Kidney capillary endothelial cell (primary cell): ENCODE data around the gene TMEM63A.

Experiments used
- DNase-seq: peaks from one replicate; pipeline ENCODE4 v3.0.0-alpha.2; 2018; ENCODE audit warnings: low spot score

Gene TMEM63A

DNA sequence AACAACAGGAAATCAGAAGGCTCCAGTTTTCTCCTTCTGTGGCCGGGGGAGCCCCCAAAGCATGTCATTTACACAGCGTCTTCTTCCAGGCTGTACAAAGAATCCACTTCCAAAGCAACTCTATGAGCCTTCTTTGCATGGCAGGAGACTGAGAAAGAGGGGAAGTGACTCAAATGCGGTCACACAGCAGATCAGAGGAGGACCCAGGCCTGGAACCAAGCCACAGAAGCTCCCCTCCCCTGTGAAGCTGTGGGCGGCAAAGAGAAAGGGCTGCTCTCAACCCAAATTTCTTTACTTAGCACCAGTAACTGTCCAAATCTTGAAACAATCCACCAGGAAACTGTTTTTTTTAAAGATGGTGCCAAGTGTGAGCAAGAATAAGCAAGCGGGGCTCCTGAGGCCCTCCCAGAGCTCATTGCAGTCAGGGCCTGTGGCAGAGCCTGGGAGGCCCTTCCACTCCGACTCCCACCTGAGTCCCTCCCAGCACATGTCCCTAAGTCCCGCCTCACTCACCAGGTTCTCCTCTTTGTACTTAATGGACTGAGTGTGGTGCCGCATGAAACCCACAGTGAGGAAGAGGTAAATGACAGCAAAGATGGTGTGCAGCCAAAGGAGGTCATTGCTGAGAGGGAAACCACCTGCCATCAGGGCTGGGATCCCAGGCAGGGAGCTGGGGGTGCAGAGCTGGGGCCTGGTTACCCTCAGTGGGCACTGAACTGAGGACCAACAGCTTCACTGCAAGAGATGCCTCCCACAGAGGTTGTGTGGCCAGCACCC is 15.9 kb downstream of the TMEM63A start:
- peak; percentile 76 for DNase-seq

DNA sequence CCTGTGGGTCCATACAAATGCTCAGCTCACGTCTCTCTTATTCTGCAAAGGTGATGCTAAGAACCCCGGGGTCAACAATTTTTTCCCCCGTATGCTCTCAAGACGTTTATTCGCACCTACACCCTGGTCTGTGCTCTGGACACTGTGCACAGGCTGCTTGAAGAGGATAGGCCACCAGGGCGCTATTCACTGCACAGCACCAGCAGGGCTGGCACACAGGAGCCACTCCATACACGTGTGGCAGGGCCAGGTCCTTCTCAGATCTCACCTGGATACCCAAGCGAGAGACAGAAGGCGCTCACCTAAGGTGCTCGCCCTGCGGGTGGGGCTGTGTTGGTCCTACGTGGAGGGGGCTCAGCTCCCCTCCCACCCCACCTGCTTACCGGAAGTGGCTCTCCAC is 16.7 kb downstream of the TMEM63A start:
- no peak for DNase-seq

- no peak for DNase-seq
Measured at GRCh38 chr1:225863167-225863566, 19.0 kb downstream of the TMEM63A start.

- no peak for DNase-seq
Measured at GRCh38 chr1:225862581-225862950, 19.6 kb downstream of the TMEM63A start.

DNA sequence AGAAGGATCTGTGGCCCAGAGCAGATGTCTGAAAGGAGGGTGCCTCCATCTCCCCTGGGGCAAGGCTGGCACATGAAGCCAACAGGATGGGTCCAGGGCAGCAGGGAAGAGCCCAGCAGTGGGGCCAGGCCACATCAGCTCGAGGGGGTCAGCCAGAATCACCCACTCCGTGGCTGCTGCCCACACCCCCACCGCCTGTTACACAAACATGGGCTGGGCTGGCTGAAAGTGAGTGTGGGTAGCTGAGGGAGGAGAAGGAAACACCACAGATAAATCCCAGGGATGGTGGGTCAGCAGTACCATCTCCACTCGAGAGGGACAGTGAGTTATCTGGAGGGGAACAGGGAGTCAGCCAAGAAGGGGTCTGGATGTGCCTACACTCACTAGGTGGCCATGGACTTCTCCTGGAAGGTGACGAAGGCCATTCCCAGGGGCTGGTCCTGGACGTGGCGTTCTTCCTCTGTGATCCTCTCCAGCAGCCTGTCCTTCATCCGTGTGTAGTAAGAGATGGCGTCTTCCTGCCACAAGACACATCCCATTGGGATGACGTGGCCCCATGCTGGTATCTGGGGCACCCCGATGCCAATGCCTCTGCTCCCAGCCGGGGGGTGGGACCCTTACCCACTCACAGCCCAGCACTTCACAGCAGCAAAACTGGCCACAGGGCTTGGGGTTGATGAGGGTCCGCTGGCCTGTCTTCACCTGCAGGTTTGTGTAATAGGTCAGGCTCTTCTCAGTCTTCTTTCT is 20.2 kb downstream of the TMEM63A start:
- no peak for DNase-seq

GRCh38 chr1:225860876-225861441 is 21.2 kb downstream of the TMEM63A start:
- DNase-seq: no peak

DNA sequence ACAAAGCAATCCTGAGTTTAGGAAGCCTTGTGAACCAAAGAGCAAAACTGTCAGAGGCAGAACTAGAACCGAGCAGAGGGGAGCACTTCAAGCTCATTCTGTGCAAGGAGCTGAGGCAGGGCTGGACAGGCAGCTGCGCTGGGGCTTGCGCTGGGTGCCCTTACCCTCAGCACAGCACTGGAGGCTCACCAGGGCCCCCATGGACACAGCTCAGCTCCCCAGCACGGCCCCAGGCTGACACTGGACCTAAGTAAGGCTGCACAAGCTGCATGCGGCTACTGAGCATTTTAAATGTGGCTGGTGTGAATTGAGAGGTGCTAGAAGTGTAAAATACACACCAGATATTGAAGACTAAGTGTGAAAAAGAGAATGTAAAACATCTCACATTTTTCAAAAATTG is 22.1 kb downstream of the TMEM63A start:
- no peak for DNase-seq

GRCh38 chr1:225859151-225859550 is 23.0 kb downstream of the TMEM63A start:
- DNase-seq: no peak

GRCh38 chr1:225857256-225857655 is 24.9 kb downstream of the TMEM63A start:
- no peak for DNase-seq

- no peak for DNase-seq
Measured at GRCh38 chr1:225855503-225856300, 26.5 kb downstream of the TMEM63A start.

DNA sequence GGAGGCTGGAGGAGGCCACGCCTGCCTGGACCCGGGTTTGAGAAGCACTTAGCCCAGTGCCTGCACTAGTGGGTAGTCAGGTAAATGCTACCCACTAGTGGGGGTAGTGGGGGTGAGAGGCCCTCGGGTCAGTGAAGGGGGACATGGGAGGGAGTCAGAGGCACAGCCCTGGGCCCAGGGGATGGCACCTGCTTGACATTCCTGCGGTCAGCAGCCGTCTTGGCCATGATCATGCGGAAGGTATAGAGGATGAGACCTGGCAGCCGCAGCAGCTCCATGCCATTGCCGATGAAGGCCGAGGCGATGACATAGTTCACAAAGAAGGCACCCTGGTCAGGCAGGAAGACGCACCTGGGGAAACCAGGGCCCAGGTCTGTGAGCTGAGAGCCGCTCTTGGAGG is 28.7 kb downstream of the TMEM63A start:
- no peak for DNase-seq

GRCh38 chr1:225852413-225853124 is 29.6 kb downstream of the TMEM63A start:
- DNase-seq: no peak

DNA sequence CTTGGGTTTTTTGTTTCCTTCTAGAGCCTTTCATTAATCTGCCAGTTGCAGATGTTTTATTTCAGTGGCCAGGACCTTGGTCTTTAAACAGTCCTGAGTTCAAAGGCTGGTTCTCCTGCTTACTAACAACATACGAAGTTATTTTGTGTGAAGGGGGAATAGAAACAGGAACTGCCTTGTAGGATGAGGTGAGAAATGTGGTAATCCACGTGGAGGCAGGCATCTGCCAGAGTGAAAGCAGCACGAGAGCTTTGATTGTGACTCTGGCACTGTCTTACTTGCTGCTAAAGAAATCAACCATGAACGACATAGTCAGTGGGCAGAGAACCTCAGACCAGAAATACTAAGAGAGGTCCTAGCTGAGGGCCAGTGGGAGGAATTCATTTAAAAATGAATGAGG is 30.4 kb downstream of the TMEM63A start:
- no peak for DNase-seq

- DNase-seq: no peak
Measured at GRCh38 chr1:225850370-225850769, 31.8 kb downstream of the TMEM63A start.

DNA sequence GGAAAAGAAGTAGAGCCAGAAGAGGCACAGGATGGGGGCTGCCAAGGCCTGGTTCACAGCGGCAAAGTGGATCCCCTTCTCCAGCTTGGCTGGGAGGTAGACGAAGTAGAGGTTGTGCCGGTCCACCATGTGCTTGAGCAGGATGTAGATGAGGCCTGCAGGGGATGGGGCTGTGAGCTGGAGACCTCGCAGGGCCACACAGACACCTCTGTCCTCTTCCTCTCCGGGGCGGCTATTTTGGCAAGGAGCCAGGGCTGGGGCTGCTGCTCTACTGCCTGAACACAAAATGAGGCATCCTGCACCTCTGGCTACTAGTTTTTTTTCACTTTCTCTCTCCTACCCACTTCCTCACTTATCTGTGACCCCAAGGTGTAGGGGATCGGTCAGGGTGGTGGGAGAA is 32.3 kb downstream of the TMEM63A start:
- no peak for DNase-seq

DNA sequence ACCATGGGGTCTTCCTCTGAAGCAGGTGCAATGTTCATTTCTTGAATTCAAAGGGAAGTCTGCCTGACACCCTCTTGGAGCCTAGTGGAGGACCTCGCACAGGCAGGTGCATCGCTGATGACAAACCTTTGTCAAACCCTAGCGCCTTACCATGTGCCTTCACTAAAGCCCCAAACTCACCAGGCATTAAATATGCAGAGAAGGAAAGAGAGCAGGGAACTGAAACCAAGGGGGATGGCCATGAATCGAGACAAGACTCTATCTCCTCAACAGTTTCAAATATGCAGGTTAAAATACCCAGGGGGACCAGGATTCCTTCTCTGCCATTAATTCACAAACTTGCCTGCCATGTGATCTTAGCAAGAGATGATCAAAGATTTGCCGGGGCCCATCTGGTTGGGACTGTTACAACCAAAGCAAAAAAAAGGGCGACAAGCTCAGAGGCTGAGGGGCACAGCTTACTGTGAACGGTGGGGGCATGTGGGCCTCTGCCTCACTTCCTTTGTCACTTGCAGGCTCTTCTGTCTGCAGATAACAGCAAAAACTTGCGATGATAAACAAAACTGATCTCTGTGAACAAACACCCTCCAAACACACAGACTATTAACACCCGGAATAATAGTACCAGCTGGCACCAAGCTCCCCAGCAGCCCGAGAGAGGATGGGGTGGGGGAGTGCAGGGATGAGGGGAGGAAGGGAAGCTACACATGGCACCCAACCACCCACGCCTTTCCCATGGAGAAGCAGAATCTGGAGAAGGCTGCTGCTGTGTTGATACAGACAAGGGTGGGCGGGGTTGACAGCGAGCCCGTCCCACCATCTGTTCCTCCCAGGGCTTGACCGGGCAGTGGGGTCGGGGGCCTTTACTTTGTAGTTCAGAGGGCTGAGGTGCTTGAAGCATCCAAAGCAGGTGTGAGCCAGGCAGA is 33.9 kb downstream of the TMEM63A start:
- DNase-seq: no peak

GRCh38 chr1:225847610-225848009 is 34.6 kb downstream of the TMEM63A start:
- DNase-seq: no peak

- DNase-seq: no peak
Measured at GRCh38 chr1:225846331-225847310, 35.6 kb downstream of the TMEM63A start.

DNA sequence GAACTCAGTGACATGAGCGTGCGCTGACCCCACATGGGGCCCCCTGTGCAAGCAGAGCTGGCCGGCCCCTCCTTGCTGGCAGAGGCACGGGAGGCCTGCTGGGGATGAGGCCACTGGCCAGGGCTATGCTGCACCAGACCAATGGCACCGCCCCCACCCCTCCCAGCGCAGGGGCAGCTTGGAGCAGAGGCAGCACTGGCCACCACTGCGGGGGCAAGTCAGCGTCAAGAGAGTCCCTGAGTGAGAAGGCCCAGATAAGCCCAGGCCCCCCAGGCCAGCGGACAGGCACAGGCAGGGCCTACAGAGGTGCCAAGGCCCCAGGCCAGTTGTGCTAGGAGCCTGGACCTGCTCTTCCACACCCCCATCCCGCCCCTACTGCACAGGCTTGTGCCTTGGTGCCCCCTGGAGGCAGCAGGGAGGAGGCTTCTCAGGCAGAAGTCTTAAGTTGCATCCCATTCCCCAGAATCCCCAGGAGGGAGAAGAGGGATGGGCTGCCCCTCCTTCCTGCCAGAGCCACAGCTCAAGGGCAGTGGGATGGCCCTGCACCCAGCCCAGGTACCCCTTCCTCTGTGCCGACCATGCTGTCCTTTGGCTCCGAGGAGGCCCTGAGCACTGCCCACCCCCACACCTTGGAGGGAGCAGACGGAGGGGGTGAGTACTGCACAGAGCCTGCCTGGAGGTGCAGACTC is 36.5 kb downstream of the TMEM63A start:
- DNase-seq: peak; percentile 43
